Body of pancreas (tissue), 4 donors: ENCODE data around the gene FRMPD2. TPM values are rescaled to one million over a fixed set of nuclear protein-coding genes. Genes with fewer than 3 reads are reported as not detected.
A peak's percentile ranks its signal among the peaks of the same experiment; 100 is the strongest.
"Not testable (repeated sequence)": the region's sequence is repeated elsewhere in the genome, so short reads cannot be mapped to it uniquely, and the experiment has no call there.

Source experiments
- ATAC-seq: fragments of 150-250 bp; one replicate; pipeline ENCODE4 v1.9.1; 2016
- DNase-seq, 4 donors: peaks; one replicate each; pipeline ENCODE4 v3.0.0-alpha.2; 2019
- H3K27ac ChIP-seq, 4 donors: fragments of 200-600 bp; sonication (generic); 1 replicate in 3 of 4; 2 replicates in 1 of 4; pipeline versions ENCODE4 v1.5.1 to v1.6.1; 2016 to 2019; ENCODE audit warnings: mild to moderate bottlenecking in 1 of 4, mixed read lengths in 1 of 4, moderate library complexity in 1 of 4
- H3K27me3 ChIP-seq, 2 donors: fragments of 200-600 bp; sonication (generic); one replicate each; pipeline ENCODE4 v1.6.0; 2016; ENCODE audit warnings: mild to moderate bottlenecking in 1 of 2
- H3K36me3 ChIP-seq, 2 donors: fragments of 200-600 bp; sonication (generic); replicated peaks in 1 of 2; 2 replicates each; pipeline ENCODE4 v1.5.1; 2016; ENCODE audit warnings: low read depth in 2 of 2; ENCODE audit not compliant: insufficient read depth in 1 of 2
- H3K4me1 ChIP-seq: fragments of 200-600 bp; sonication (generic); one replicate; pipeline ENCODE4 v1.6.0; 2016
- H3K4me3 ChIP-seq, 2 donors: fragments of 200-600 bp; sonication (generic); 1 replicate in 1 of 2; 2 replicates in 1 of 2; pipeline ENCODE4 v1.5.1; 2016 to 2019
- H3K9me3 ChIP-seq, 3 donors: fragments of 200-600 bp; sonication (generic); 1 replicate in 2 of 3; 2 replicates in 1 of 3; pipeline ENCODE4 v1.5.1; 2016
- POLR2A ChIP-seq, 3 donors: fragments of 450-650 bp; IDR thresholded peaks; one replicate each; pipeline ENCODE4 v1.6.1; 2016; ENCODE audit warnings: antibody characterized with exemption in 3 of 3, mild to moderate bottlenecking in 2 of 3
- WGBS, 2 donors: methylation state at CpG; one replicate each; pipeline ENCODE4 v1.1.5; 2017; 5-methylcytosine and 5-hydroxymethylcytosine counted together
- intact Hi-C: fragments of 100-400 bp; cut with DNase I; formaldehyde crosslinking; loops from one replicate; pipeline ENCODE4 v1.15.1; 2023
- total RNA-seq, 2 donors: library from RNA; depleted of rRNA; stranded (reverse); fragments of >200 nt; gene quantifications; one replicate each; pipeline ENCODE4 v1.1.0, GENCODE V29; 2016
- TF ChIP-seq, protein P1 (sequence below), 7 experiments: fragments of 450-650 bp in 4 of 7; fragments of 200-600 bp in 3 of 7; sonication (generic) in 3 of 7; IDR thresholded peaks; one replicate each; pipeline ENCODE4 v1.5.1; 2016 to 2019; ENCODE audit warnings: antibody characterized with exemption in 7 of 7

Gene FRMPD2
- total RNA-seq, 2 donors from 2014 or later: not detected

GRCh38 chr10:48184224-48184623 is 90.3 kb downstream of the FRMPD2 start:
- DNase-seq (no peak), ATAC-seq (no peak)

GRCh38 chr10:48172715-48173114 is 101.8 kb downstream of the FRMPD2 start:
- intact Hi-C loops, H3K4me1 ChIP-seq, H3K4me3 ChIP-seq, H3K27ac ChIP-seq, DNase-seq, H3K36me3 ChIP-seq, H3K9me3 ChIP-seq, H3K27me3 ChIP-seq, ATAC-seq: not testable (repeated sequence)
- WGBS, 2 donors: 48 to 100% methylated on average over 1 to 3 of the region's 5 CpGs

More at GRCh38 chr10:48184224-48184623, 90.3 kb downstream of the FRMPD2 start:
- Histone ChIP-seq H3K4me3 (no peak overlapping the region), H3K4me1 (no peaks in the 10 kb centered on the region), H3K36me3 (no peaks in the 10 kb centered on the region), H3K9me3 (no peaks in the 10 kb centered on the region), H3K27ac (no peak overlapping the region), H3K27me3 (no peaks in the 10 kb centered on the region)
- intact Hi-C loops: no loop called here
- TF ChIP-seq, protein P1, sequence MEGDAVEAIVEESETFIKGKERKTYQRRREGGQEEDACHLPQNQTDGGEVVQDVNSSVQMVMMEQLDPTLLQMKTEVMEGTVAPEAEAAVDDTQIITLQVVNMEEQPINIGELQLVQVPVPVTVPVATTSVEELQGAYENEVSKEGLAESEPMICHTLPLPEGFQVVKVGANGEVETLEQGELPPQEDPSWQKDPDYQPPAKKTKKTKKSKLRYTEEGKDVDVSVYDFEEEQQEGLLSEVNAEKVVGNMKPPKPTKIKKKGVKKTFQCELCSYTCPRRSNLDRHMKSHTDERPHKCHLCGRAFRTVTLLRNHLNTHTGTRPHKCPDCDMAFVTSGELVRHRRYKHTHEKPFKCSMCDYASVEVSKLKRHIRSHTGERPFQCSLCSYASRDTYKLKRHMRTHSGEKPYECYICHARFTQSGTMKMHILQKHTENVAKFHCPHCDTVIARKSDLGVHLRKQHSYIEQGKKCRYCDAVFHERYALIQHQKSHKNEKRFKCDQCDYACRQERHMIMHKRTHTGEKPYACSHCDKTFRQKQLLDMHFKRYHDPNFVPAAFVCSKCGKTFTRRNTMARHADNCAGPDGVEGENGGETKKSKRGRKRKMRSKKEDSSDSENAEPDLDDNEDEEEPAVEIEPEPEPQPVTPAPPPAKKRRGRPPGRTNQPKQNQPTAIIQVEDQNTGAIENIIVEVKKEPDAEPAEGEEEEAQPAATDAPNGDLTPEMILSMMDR (IDR thresholded peaks at IDR 0.05): no peak
- TF ChIP-seq POLR2A (IDR thresholded peaks at IDR 0.05): no peak
- WGBS, 2 donors: 61% methylated on average over 4 of the region's 4 CpGs

- 0% methylated on average over 1 of the region's 5 CpGs; no CpG with 5 or more reads in 1 of the 2 donors for WGBS, 2 donors
- H3K9me3 ChIP-seq, H3K27me3 ChIP-seq, H3K27ac ChIP-seq, ATAC-seq, intact Hi-C loops, H3K4me1 ChIP-seq, H3K36me3 ChIP-seq, H3K4me3 ChIP-seq: not testable (repeated sequence)
- peak in 1 of 4 donors; percentile 5 for DNase-seq
Observed at GRCh38 chr10:48160670-48161069, 113.8 kb downstream of the FRMPD2 start.

GRCh38 chr10:48160163-48160562 is 114.3 kb downstream of the FRMPD2 start:
- intact Hi-C loops, ATAC-seq, H3K27me3 ChIP-seq, H3K27ac ChIP-seq, DNase-seq, H3K36me3 ChIP-seq, H3K4me1 ChIP-seq, H3K4me3 ChIP-seq, H3K9me3 ChIP-seq: not testable (repeated sequence)
- 66 to 67% methylated on average over 4 to 6 of the region's 6 CpGs for WGBS, 2 donors

- H3K4me3 ChIP-seq, H3K9me3 ChIP-seq, H3K27ac ChIP-seq, H3K27me3 ChIP-seq, intact Hi-C loops, ATAC-seq, H3K36me3 ChIP-seq, H3K4me1 ChIP-seq: not testable (repeated sequence)
- peak in 1 of 4 donors; percentile 4 for DNase-seq
- whole genome bisulfite sequencing, 2 donors: 31 to 45% methylated on average over 2 to 4 of the region's 6 CpGs
Observed at GRCh38 chr10:48154211-48155140, 120.0 kb downstream of the FRMPD2 start.

GRCh38 chr10:48147643-48148042 is 126.9 kb downstream of the FRMPD2 start:
- ATAC-seq, H3K4me3 ChIP-seq, H3K36me3 ChIP-seq, H3K9me3 ChIP-seq, H3K27ac ChIP-seq, intact Hi-C loops, H3K4me1 ChIP-seq, H3K27me3 ChIP-seq, DNase-seq: not testable (repeated sequence)
- WGBS, 2 donors: 100% methylated on average over 1 of the region's 3 CpGs; no CpG with 5 or more reads in 1 of the 2 donors

DNA sequence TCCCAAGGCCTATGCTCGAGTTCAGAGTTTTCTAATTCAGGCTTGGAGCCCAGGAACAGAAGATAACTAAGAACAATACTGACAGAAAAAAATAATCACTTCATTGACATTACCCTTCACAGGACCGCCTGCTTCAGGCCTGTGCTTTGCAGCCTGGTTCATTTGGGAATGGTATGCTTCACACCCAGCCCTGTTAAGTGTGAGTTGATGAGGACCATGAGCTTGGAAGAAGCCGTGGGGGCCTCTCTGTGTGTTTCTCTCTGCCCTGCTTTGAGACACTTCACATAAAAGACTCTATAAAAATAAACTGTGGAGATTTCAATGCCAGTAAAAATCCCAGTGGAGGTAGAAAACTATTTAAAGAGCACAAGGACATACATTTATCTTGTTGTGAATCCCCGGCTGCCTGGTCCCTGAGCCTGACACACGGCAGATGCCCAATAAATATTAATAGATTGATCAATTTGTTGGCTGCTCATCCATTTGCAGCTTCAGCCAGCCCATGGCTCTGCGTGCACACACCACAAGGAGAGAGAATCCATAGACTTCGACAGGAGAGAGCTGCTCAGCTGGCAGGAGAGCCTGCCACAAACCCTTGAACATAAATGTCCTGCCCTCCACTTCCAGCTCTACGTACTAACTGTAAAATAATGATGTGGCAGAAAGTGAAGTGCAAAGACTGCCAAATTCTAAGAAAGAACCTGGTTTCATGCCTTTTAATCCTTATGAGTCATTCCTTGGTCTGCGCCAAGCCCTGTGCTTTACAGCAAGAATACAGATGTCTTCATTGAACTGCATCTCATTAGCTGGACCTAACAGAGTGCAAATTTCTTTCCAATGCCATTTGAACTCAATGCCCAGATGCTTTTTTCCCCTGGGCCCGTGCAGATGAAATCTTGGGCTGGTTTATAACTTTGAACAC is 130.5 kb downstream of the FRMPD2 start:
- H3K27ac ChIP-seq, H3K4me3 ChIP-seq, H3K36me3 ChIP-seq, ATAC-seq, H3K9me3 ChIP-seq, H3K4me1 ChIP-seq, DNase-seq, intact Hi-C loops, H3K27me3 ChIP-seq: not testable (repeated sequence)
- WGBS, 2 donors: no CpG with 5 or more reads among the region's 10 CpGs

GRCh38 chr10:48140949-48141348 is 133.5 kb downstream of the FRMPD2 start:
- DNase-seq: not testable (repeated sequence)

DNA sequence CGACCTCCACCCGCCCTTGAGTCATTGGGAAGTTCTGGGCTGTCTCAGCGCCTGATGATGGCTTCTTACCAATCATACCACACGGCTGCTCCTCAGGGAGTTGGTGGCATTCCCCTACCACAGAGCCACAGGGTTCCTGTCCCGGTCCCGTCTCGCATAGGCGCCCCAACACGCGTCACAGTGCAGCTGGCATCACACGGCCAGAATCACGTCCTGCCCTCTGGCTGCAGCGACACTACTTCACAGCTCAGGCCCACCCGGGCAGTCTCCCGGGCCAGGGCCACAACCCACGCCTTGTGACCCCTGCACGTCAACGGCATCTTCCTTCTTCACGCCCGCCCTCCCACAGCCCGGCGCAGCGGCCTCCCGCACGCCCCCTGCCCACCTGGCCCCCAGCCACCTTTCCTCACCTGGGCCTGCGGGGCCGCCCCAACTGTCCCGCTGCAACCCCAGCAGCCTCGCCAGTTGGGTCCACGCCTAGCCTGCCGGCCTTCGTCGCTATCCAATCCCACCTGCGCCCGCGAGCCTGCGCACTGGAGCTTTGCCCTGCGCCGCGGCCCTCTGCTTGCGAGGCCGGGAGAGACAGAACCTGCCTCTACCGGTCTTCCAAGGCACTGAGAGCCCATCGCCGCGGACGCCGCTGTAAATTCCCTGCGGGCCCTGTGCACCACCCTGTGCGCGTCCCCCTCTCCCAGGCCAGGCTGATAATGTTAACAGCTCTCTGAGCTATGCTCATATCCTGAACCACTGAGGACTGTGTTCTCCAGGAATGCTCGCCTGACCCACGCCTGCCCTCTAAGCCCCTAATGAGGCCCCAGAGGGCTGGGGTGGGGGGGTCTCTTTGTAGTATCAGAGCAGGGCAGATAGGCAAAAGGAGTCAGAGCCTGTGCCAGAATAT is 134.3 kb downstream of the FRMPD2 start:
- H3K36me3 ChIP-seq, H3K27me3 ChIP-seq, H3K4me3 ChIP-seq, H3K9me3 ChIP-seq, H3K27ac ChIP-seq, intact Hi-C loops, H3K4me1 ChIP-seq: not testable (repeated sequence)
- peak in 1 of 4 donors; percentile 2 for DNase-seq
- 40% methylated on average over 11 of the region's 53 CpGs; no CpG with 5 or more reads in 1 of the 2 donors for WGBS, 2 donors
- ATAC-seq: peak; percentile 93

More at GRCh38 chr10:48140949-48141348, 133.5 kb downstream of the FRMPD2 start:
- H3K4me3 ChIP-seq, intact Hi-C loops, ATAC-seq, H3K27ac ChIP-seq, H3K9me3 ChIP-seq, H3K36me3 ChIP-seq, H3K4me1 ChIP-seq, H3K27me3 ChIP-seq: not testable (repeated sequence)
- no CpG with 5 or more reads among the region's 3 CpGs for WGBS, 2 donors
